ENCODE data around the gene ASIC4.

The ASIC4 gene

GRCh38 chr2:219467736-219468075, 46.6 kb upstream of the ASIC4 start:
- H3K36me3 ChIP-seq (ENCODE audit: control insufficient read depth, low read length) = no peaks in the 10 kb centered on the region
- no peaks in the 10 kb centered on the region for H3K27me3 ChIP-seq (ENCODE audit: control insufficient read depth, low read length)
- no peak overlapping the region for H3K4me2 ChIP-seq (ENCODE audit: low read length)
- no peaks in the 10 kb centered on the region for H3F3A ChIP-seq (ENCODE audit: control insufficient read depth, insufficient read depth)
- H3K79me2 ChIP-seq (ENCODE audit: control insufficient read depth, low read length) = no peaks in the 10 kb centered on the region
- no peaks in the 10 kb centered on the region for H4K20me1 ChIP-seq (ENCODE audit: control insufficient read depth, insufficient read depth, low read depth, low read length)
- TF ChIP-seq CTCF (IDR thresholded peaks at IDR 0.05; ENCODE audit: low read depth, low read length, poor library complexity, severe bottlenecking) = no peak
- TF ChIP-seq EZH2phosphoT487 (IDR thresholded peaks at IDR 0.05; ENCODE audit: borderline replicate concordance, low read length) = no peak
- H3K4me1 ChIP-seq (ENCODE audit: control insufficient read depth, low read length) = no peaks in the 10 kb centered on the region
- H3K27ac ChIP-seq (ENCODE audit: low read depth, low read length) = no peak overlapping the region
- no peaks in the 10 kb centered on the region for H3K9me3 ChIP-seq (ENCODE audit: control insufficient read depth, insufficient read depth, low read length)
- no peaks in the 10 kb centered on the region for H3K9me2 ChIP-seq (replicated peaks; ENCODE audit: control insufficient read depth, low read length)
- no peak overlapping the region for H3K4me3 ChIP-seq (ENCODE audit: low read length)

- Histone ChIP-seq H3K4me3 (ENCODE audit: low read length) (no peak overlapping the region), H3K27me3 (ENCODE audit: control insufficient read depth, low read length) (no peaks in the 10 kb centered on the region), H3K36me3 (ENCODE audit: control insufficient read depth, low read length) (no peaks in the 10 kb centered on the region), H3K79me2 (ENCODE audit: control insufficient read depth, low read length) (no peaks in the 10 kb centered on the region), H3K4me2 (ENCODE audit: low read length) (no peak overlapping the region), H3F3A (ENCODE audit: control insufficient read depth, insufficient read depth) (no peaks in the 10 kb centered on the region), H3K9me3 (ENCODE audit: control insufficient read depth, insufficient read depth, low read length) (no peaks in the 10 kb centered on the region), H3K4me1 (ENCODE audit: control insufficient read depth, low read length) (no peaks in the 10 kb centered on the region), H3K27ac (ENCODE audit: low read depth, low read length) (no peak overlapping the region), H4K20me1 (ENCODE audit: control insufficient read depth, insufficient read depth, low read depth, low read length) (no peaks in the 10 kb centered on the region), H3K9me2 (replicated peaks; ENCODE audit: control insufficient read depth, low read length) (no peaks in the 10 kb centered on the region)
- TF ChIP-seq EZH2phosphoT487 (IDR thresholded peaks at IDR 0.05; ENCODE audit: borderline replicate concordance, low read length) = no peak
- TF ChIP-seq CTCF (IDR thresholded peaks at IDR 0.05; ENCODE audit: low read depth, low read length, poor library complexity, severe bottlenecking) = no peak
Observed at GRCh38 chr2:219468410-219469185, 45.7 kb upstream of the ASIC4 start.

- Histone ChIP-seq H4K20me1 (ENCODE audit: control insufficient read depth, insufficient read depth, low read depth, low read length) (no peaks in the 10 kb centered on the region), H3K36me3 (ENCODE audit: control insufficient read depth, low read length) (no peaks in the 10 kb centered on the region), H3K9me2 (replicated peaks; ENCODE audit: control insufficient read depth, low read length) (no peaks in the 10 kb centered on the region), H3K4me3 (ENCODE audit: low read length) (no peak overlapping the region), H3F3A (ENCODE audit: control insufficient read depth, insufficient read depth) (no peaks in the 10 kb centered on the region), H3K4me2 (ENCODE audit: low read length) (no peak overlapping the region), H3K27ac (ENCODE audit: low read depth, low read length) (no peak overlapping the region), H3K27me3 (ENCODE audit: control insufficient read depth, low read length) (no peaks in the 10 kb centered on the region), H3K4me1 (ENCODE audit: control insufficient read depth, low read length) (no peaks in the 10 kb centered on the region), H3K9me3 (ENCODE audit: control insufficient read depth, insufficient read depth, low read length) (no peaks in the 10 kb centered on the region), H3K79me2 (ENCODE audit: control insufficient read depth, low read length) (no peaks in the 10 kb centered on the region)
- no peak for TF ChIP-seq CTCF (IDR thresholded peaks at IDR 0.05; ENCODE audit: low read depth, low read length, poor library complexity, severe bottlenecking)
- TF ChIP-seq EZH2phosphoT487 (IDR thresholded peaks at IDR 0.05; ENCODE audit: borderline replicate concordance, low read length) = no peak
Observed at GRCh38 chr2:219469186-219469724, 45.0 kb upstream of the ASIC4 start.

Measured in DOHH2 (cell line).